Stimulated activated CD8-positive, alpha-beta memory T cell treated with anti-CD3 and anti-CD28 coated beads, Interleukin-7, amount 100 ng/mL, for 1 hour (primary cell): Measurements from ENCODE around the gene PRRG2.
"Not testable (repeated sequence)": the region's sequence is repeated elsewhere in the genome, so short reads cannot be mapped to it uniquely, and the experiment has no call there.

ENCODE experiments used
- DNase-seq, 2 donors: peaks; one replicate each; pipeline ENCODE4 v3.0.0-alpha.2; 2020; ENCODE audit warnings: low read depth in 2 of 2

Gene PRRG2

GRCh38 chr19:49602806-49603205 lies 21.7 kb downstream of the PRRG2 start:
- no peak for DNase-seq

- DNase-seq: no peak
Measured at GRCh38 chr19:49605605-49606004, 24.5 kb downstream of the PRRG2 start.

- DNase-seq: no peak
Measured at GRCh38 chr19:49609499-49610092, 28.5 kb downstream of the PRRG2 start.

- DNase-seq: no peak
Measured at GRCh38 chr19:49613374-49613773, 32.3 kb downstream of the PRRG2 start.

- no peak for DNase-seq
Measured at GRCh38 chr19:49614096-49614833, 33.1 kb downstream of the PRRG2 start.

- DNase-seq: no peak
Measured at GRCh38 chr19:49615861-49616260, 34.7 kb downstream of the PRRG2 start.

GRCh38 chr19:49616532-49616931 lies 35.4 kb downstream of the PRRG2 start:
- no peak for DNase-seq

- no peak for DNase-seq
Measured at GRCh38 chr19:49616945-49617344, 35.8 kb downstream of the PRRG2 start.

GRCh38 chr19:49617860-49618259 lies 36.7 kb downstream of the PRRG2 start:
- not testable (repeated sequence) for DNase-seq

- no peak for DNase-seq
Measured at GRCh38 chr19:49624967-49625910, 44.1 kb downstream of the PRRG2 start.

GRCh38 chr19:49626226-49626625 lies 45.1 kb downstream of the PRRG2 start:
- no peak for DNase-seq

GRCh38 chr19:49629659-49630058 lies 48.5 kb downstream of the PRRG2 start:
- no peak for DNase-seq

GRCh38 chr19:49631014-49631588 lies 50.0 kb downstream of the PRRG2 start:
- no peak for DNase-seq

GRCh38 chr19:49631610-49632192 lies 50.6 kb downstream of the PRRG2 start:
- DNase-seq: no peak

- no peak for DNase-seq
Measured at GRCh38 chr19:49632576-49632975, 51.5 kb downstream of the PRRG2 start.

- not testable (repeated sequence) for DNase-seq
Measured at GRCh38 chr19:49633273-49633672, 52.2 kb downstream of the PRRG2 start.

- DNase-seq: no peak
Measured at GRCh38 chr19:49635530-49636232, 54.6 kb downstream of the PRRG2 start.

GRCh38 chr19:49636233-49636932 lies 55.3 kb downstream of the PRRG2 start:
- DNase-seq: no peak

GRCh38 chr19:49637821-49638738 lies 57.0 kb downstream of the PRRG2 start:
- no peak for DNase-seq
